Left ventricle myocardium inferior (tissue), 1 donor: ENCODE data around the gene HFM1. TPM values are rescaled to one million over a fixed set of nuclear protein-coding genes. Genes with fewer than 3 reads are reported as not detected.

Experiments used
- DNase-seq: peaks from one replicate; pipeline ENCODE4 v3.0.0-alpha.2; 2020
- H3K27ac ChIP-seq: fragments of 200-600 bp; replicated peaks from 2 replicates; pipeline ENCODE4 v1.8.0; 2021
- H3K27me3 ChIP-seq: fragments of 200-600 bp; 2 replicates; pipeline ENCODE4 v1.8.0; 2021; ENCODE audit warnings: low read depth
- H3K36me3 ChIP-seq: fragments of 200-600 bp; 2 replicates; pipeline ENCODE4 v1.8.0; 2021
- H3K4me1 ChIP-seq: fragments of 200-600 bp; 2 replicates; pipeline ENCODE4 v1.8.0; 2021
- H3K4me3 ChIP-seq: fragments of 200-600 bp; 2 replicates; pipeline ENCODE4 v1.8.0; 2021; ENCODE audit warnings: mild to moderate bottlenecking, moderate library complexity
- H3K9me3 ChIP-seq: fragments of 200-600 bp; replicated peaks from 2 replicates; pipeline ENCODE4 v1.8.0; 2021
- CTCF ChIP-seq: fragments of 200-600 bp; IDR thresholded peaks from 2 replicates; pipeline ENCODE4 v1.8.0; 2021; ENCODE audit warnings: antibody characterized with exemption, mild to moderate bottlenecking, borderline replicate concordance
- intact Hi-C: fragments of 100-400 bp; cut with micrococcal nuclease; formaldehyde crosslinking; loops from one replicate; pipeline ENCODE4 v1.11.0; 2022
- total RNA-seq: library from RNA; stranded (reverse); fragmentation: NEBNext Ultra II Directional; extraction: Animal tissue kit (Norgen Biotek cat#: 25700); gene quantifications from one replicate; pipeline ENCODE4 v1.2.1, GENCODE V29; 2021
- donor health status: DM: no; HTN: yes; CAD: no; lungs with severe emphysema.

Gene HFM1
- total RNA-seq, 1 donor from 2014 or later: 1.7 TPM

DNA sequence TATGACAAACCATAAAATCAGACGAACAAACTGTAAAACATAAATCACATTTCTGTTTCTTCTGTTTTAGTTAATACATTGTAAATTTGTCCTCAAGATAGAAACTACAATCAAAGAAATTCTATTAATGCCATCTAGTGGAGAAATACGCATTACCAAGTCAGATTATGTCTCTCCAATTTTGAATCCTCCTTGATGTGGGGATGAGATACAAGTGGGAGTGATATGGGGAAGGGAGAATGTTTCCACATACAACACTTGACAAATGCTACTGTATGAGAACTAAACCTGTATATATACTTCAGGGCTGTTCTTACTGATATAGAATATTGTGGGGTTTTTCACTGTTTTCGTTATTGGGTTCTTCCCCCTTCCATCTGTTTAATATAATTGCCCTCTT, 2.6 kb downstream of the HFM1 start:
- Histone ChIP-seq H3K9me3 (no peaks in the 10 kb centered on the region), H3K4me1 (peaks cover 22% of the 10 kb centered on the region), H3K27me3 (peaks cover 11% of the 10 kb centered on the region), H3K36me3 (no peaks in the 10 kb centered on the region), H3K4me3 (no peak overlapping the region), H3K27ac (no peak overlapping the region)
- TF ChIP-seq CTCF: peak; percentile 62
- intact Hi-C loops: no loop called here
- DNase-seq: no peak

GRCh38 chr1:91400133-91400725, 4.4 kb downstream of the HFM1 start:
- no peak for TF ChIP-seq CTCF
- Histone ChIP-seq H3K27ac (no peak overlapping the region), H3K4me1 (peaks cover 21% of the 10 kb centered on the region), H3K36me3 (no peaks in the 10 kb centered on the region), H3K4me3 (no peak overlapping the region), H3K9me3 (no peaks in the 10 kb centered on the region), H3K27me3 (peaks cover 6% of the 10 kb centered on the region)
- intact Hi-C loops: no loop called here
- no peak for DNase-seq

DNA sequence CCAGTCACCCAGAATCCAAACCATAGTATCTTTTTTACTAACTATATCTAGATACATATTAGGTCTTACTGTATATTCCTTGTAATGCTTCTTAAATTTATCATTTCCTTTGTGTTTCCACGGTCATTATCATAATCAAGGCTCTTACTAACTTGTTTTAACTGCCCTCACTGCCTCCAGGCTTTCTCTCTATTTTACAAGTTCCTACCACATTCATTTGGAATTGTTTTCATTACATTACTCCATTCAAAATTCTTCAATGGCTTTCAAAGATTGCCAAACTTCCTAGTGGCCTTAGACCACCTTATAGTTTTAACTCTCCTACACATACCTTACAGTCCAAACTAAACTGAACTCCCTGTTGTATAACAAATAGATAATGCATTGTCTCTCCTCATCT, 6.3 kb downstream of the HFM1 start:
- H3K27ac ChIP-seq: no peak overlapping the region
- no peaks in the 10 kb centered on the region for H3K36me3 ChIP-seq
- no peaks in the 10 kb centered on the region for H3K9me3 ChIP-seq
- TF ChIP-seq CTCF: no peak
- no peak overlapping the region for H3K4me3 ChIP-seq
- intact Hi-C loops: loop anchor here (5.0 kb wide), 1 partner anchor 116 kb away; no protein-coding TSS in a partner anchor
- H3K4me1 ChIP-seq: peaks cover 2% of the 10 kb centered on the region
- no peak for DNase-seq
- H3K27me3 ChIP-seq: no peaks in the 10 kb centered on the region

DNA sequence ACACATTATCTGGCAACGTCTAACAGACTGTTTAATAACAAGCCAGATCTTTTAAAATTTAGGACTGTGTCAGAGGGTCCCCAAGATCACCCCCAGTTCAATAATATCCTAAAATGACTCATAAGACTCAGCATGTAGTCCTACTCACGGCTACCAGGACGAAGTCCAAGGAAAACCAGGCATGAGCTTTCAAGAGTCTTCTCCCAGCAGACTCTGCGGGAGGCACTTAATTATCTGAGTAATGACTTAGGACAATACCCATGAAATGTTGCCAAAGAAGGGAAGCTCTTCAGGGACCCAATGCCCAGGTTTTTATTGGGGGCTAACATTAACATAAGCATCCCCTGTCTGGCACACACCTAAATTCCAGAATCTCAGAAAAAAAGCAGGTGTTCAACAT, 7.0 kb downstream of the HFM1 start:
- Histone ChIP-seq H3K27me3 (no peaks in the 10 kb centered on the region), H3K27ac (no peak overlapping the region), H3K4me1 (no peaks in the 10 kb centered on the region), H3K4me3 (no peak overlapping the region), H3K9me3 (no peaks in the 10 kb centered on the region), H3K36me3 (no peaks in the 10 kb centered on the region)
- no peak for TF ChIP-seq CTCF
- intact Hi-C loops: loop anchor here (5.0 kb wide), 1 partner anchor 115 kb away; no protein-coding TSS in a partner anchor
- no peak for DNase-seq

- no peaks in the 10 kb centered on the region for H3K36me3 ChIP-seq
- H3K9me3 ChIP-seq: no peaks in the 10 kb centered on the region
These were observed 11.6 kb downstream of the HFM1 start for GRCh38 chr1:91393042-91393441.

More at GRCh38 chr1:91393042-91393441, 11.6 kb downstream of the HFM1 start:
- Histone ChIP-seq H3K27me3 (no peaks in the 10 kb centered on the region), H3K4me3 (no peak overlapping the region), H3K27ac (no peak overlapping the region), H3K4me1 (no peaks in the 10 kb centered on the region)
- no peak for TF ChIP-seq CTCF
- intact Hi-C loops: no loop called here
- no peak for DNase-seq
